Karpas-422 (cell line): ENCODE data around the gene KCNAB1. TPM values are rescaled to one million over a fixed set of nuclear protein-coding genes. Genes with fewer than 3 reads are reported as not detected.

Source experiments
- DNase-seq: peaks from one replicate; pipeline ENCODE4 v3.0.0-alpha.2; 2015
- H2AFZ ChIP-seq: fragments of 200-600 bp; sonication (generic); 2 replicates; pipeline ENCODE4 v1.6.1; 2014; ENCODE audit warnings: antibody characterized with exemption, low read length, mixed read lengths
- H3K27ac ChIP-seq: fragments of 200-600 bp; sonication (generic); 2 replicates; pipeline ENCODE4 v1.5.1; 2014; ENCODE audit warnings: mild to moderate bottlenecking, low read length, moderate library complexity
- H3K27me3 ChIP-seq: fragments of 200-600 bp; sonication (generic); 2 replicates; pipeline ENCODE4 v1.6.1; 2014; ENCODE audit warnings: low read length, mixed read lengths
- H3K36me3 ChIP-seq: fragments of 200-600 bp; sonication (generic); 2 replicates; pipeline ENCODE4 v1.6.1; 2014; ENCODE audit warnings: low read length, mixed read lengths; ENCODE audit not compliant: insufficient read depth
- H3K4me1 ChIP-seq: fragments of 200-600 bp; sonication (generic); 2 replicates; pipeline ENCODE4 v1.6.1; 2014; ENCODE audit warnings: mild to moderate bottlenecking, low read length, mixed read lengths
- H3K4me2 ChIP-seq: fragments of 200-600 bp; sonication (generic); 2 replicates; pipeline ENCODE4 v1.6.1; 2014; ENCODE audit warnings: low read length, low read depth, mild to moderate bottlenecking; ENCODE audit not compliant: poor library complexity, severe bottlenecking
- H3K4me3 ChIP-seq: fragments of 200-600 bp; sonication (generic); 2 replicates; pipeline ENCODE4 v1.5.1; 2014; ENCODE audit warnings: mild to moderate bottlenecking, antibody characterized with exemption, low read length, mixed read lengths
- H3K79me2 ChIP-seq: fragments of 200-600 bp; sonication (generic); 2 replicates; pipeline ENCODE4 v1.6.1; 2014; ENCODE audit warnings: mild to moderate bottlenecking, low read length, mixed read lengths
- H3K9ac ChIP-seq: fragments of 200-600 bp; sonication (generic); 2 replicates; pipeline ENCODE4 v1.6.0; 2014; ENCODE audit warnings: low read length
- H3K9me2 ChIP-seq: fragments of 200-600 bp; sonication (generic), shearing (Covaris generic); replicated peaks from 2 replicates; pipeline ENCODE4 v1.6.0; 2014; ENCODE audit warnings: mild to moderate bottlenecking, low read length, moderate library complexity; ENCODE audit not compliant: insufficient read depth
- H3K9me3 ChIP-seq: fragments of 300-700, 200-600 bp; sonication (generic); 2 replicates; pipeline ENCODE4 v1.6.1; 2014; ENCODE audit warnings: low read length, mixed read lengths
- H4K20me1 ChIP-seq: fragments of 200-600 bp; sonication (generic); 2 replicates; pipeline ENCODE4 v1.6.1; 2014; ENCODE audit warnings: mild to moderate bottlenecking, antibody characterized with exemption, low read length, low read depth; ENCODE audit not compliant: insufficient read depth
- total RNA-seq: library from RNA; depleted of rRNA; stranded (reverse); fragments of >200 nt; shearing (Covaris generic); gene quantifications from 2 replicates; pipeline ENCODE4 v1.2.3, GENCODE V29; 2014; ENCODE audit warnings: low replicate concordance

KCNAB1 gene
- total RNA-seq, 1 experiment from 2014 or later = not detected

GRCh38 chr3:156381253-156381652 lies 260.9 kb downstream of the KCNAB1 start:
- H2AFZ ChIP-seq = no peak overlapping the region
- no peaks in the 10 kb centered on the region for H4K20me1 ChIP-seq
- no peaks in the 10 kb centered on the region for H3K27me3 ChIP-seq
- no peak overlapping the region for H3K27ac ChIP-seq
- DNase-seq = no peak
- no peaks in the 10 kb centered on the region for H3K9me3 ChIP-seq
- H3K9ac ChIP-seq = no peak overlapping the region
- no peaks in the 10 kb centered on the region for H3K36me3 ChIP-seq
- H3K79me2 ChIP-seq = no peaks in the 10 kb centered on the region
- H3K4me2 ChIP-seq = no peak overlapping the region
- H3K4me1 ChIP-seq = no peaks in the 10 kb centered on the region
- no peak overlapping the region for H3K4me3 ChIP-seq
- H3K9me2 ChIP-seq = no peaks in the 10 kb centered on the region

- H3K4me2 ChIP-seq = no peak overlapping the region
- H3K9me2 ChIP-seq = no peaks in the 10 kb centered on the region
- no peaks in the 10 kb centered on the region for H3K79me2 ChIP-seq
- H3K4me1 ChIP-seq = no peaks in the 10 kb centered on the region
- H2AFZ ChIP-seq = no peak overlapping the region
- no peaks in the 10 kb centered on the region for H3K36me3 ChIP-seq
- no peak overlapping the region for H3K9ac ChIP-seq
- no peaks in the 10 kb centered on the region for H3K27me3 ChIP-seq
- DNase-seq = peak; percentile 78
- no peak overlapping the region for H3K4me3 ChIP-seq
- H3K9me3 ChIP-seq = no peaks in the 10 kb centered on the region
- H4K20me1 ChIP-seq = no peaks in the 10 kb centered on the region
- no peak overlapping the region for H3K27ac ChIP-seq
Measured at GRCh38 chr3:156382458-156383346, 262.3 kb downstream of the KCNAB1 start.

GRCh38 chr3:156383441-156384025 lies 263.2 kb downstream of the KCNAB1 start:
- H3K9ac ChIP-seq = no peak overlapping the region
- no peaks in the 10 kb centered on the region for H3K9me2 ChIP-seq
- H3K4me1 ChIP-seq = no peaks in the 10 kb centered on the region
- H4K20me1 ChIP-seq = no peaks in the 10 kb centered on the region
- H3K27ac ChIP-seq = no peak overlapping the region
- H3K9me3 ChIP-seq = no peaks in the 10 kb centered on the region
- no peaks in the 10 kb centered on the region for H3K27me3 ChIP-seq
- H3K4me3 ChIP-seq = no peak overlapping the region
- no peaks in the 10 kb centered on the region for H3K36me3 ChIP-seq
- H2AFZ ChIP-seq = no peak overlapping the region
- H3K79me2 ChIP-seq = no peaks in the 10 kb centered on the region
- DNase-seq = no peak
- H3K4me2 ChIP-seq = no peak overlapping the region

GRCh38 chr3:156388497-156389448 lies 268.4 kb downstream of the KCNAB1 start:
- Histone ChIP-seq H3K9me2 (no peaks in the 10 kb centered on the region), H3K4me2 (no peak overlapping the region)
- DNase-seq = no peak

GRCh38 chr3:156389449-156389950 lies 269.1 kb downstream of the KCNAB1 start:
- Histone ChIP-seq H3K27me3 (no peaks in the 10 kb centered on the region), H3K9ac (no peak overlapping the region), H3K4me1 (no peaks in the 10 kb centered on the region), H4K20me1 (no peaks in the 10 kb centered on the region), H3K27ac (no peak overlapping the region), H3K4me2 (no peak overlapping the region), H3K36me3 (no peaks in the 10 kb centered on the region), H3K9me3 (no peaks in the 10 kb centered on the region), H3K4me3 (no peak overlapping the region), H2AFZ (no peak overlapping the region), H3K9me2 (no peaks in the 10 kb centered on the region), H3K79me2 (no peaks in the 10 kb centered on the region)
- no peak for DNase-seq

More at GRCh38 chr3:156388497-156389448, 268.4 kb downstream of the KCNAB1 start:
- H3K4me3 ChIP-seq = no peak overlapping the region
- no peak overlapping the region for H3K9ac ChIP-seq
- H2AFZ ChIP-seq = no peak overlapping the region
- no peaks in the 10 kb centered on the region for H3K9me3 ChIP-seq
- H3K4me1 ChIP-seq = no peaks in the 10 kb centered on the region
- H3K79me2 ChIP-seq = no peaks in the 10 kb centered on the region
- H3K27ac ChIP-seq = no peak overlapping the region
- H3K36me3 ChIP-seq = no peaks in the 10 kb centered on the region
- H4K20me1 ChIP-seq = no peaks in the 10 kb centered on the region
- H3K27me3 ChIP-seq = no peaks in the 10 kb centered on the region

- Histone ChIP-seq H3K4me2 (no peak overlapping the region), H3K36me3 (no peaks in the 10 kb centered on the region), H3K9ac (no peak overlapping the region), H3K27ac (no peak overlapping the region), H3K79me2 (no peaks in the 10 kb centered on the region), H2AFZ (no peak overlapping the region), H3K4me3 (no peak overlapping the region), H3K9me2 (no peaks in the 10 kb centered on the region), H4K20me1 (no peaks in the 10 kb centered on the region), H3K9me3 (no peaks in the 10 kb centered on the region), H3K27me3 (no peaks in the 10 kb centered on the region), H3K4me1 (no peaks in the 10 kb centered on the region)
- DNase-seq = no peak
Measured at GRCh38 chr3:156390846-156391245, 270.5 kb downstream of the KCNAB1 start.

GRCh38 chr3:156395961-156396710 lies 275.8 kb downstream of the KCNAB1 start:
- no peaks in the 10 kb centered on the region for H3K79me2 ChIP-seq
- H3K9ac ChIP-seq = no peak overlapping the region
- no peak overlapping the region for H3K27ac ChIP-seq
- no peaks in the 10 kb centered on the region for H3K9me3 ChIP-seq
- H3K36me3 ChIP-seq = no peaks in the 10 kb centered on the region
- H3K27me3 ChIP-seq = no peaks in the 10 kb centered on the region
- no peaks in the 10 kb centered on the region for H3K9me2 ChIP-seq
- H4K20me1 ChIP-seq = no peaks in the 10 kb centered on the region
- H3K4me2 ChIP-seq = no peak overlapping the region
- H3K4me1 ChIP-seq = no peaks in the 10 kb centered on the region
- DNase-seq = no peak
- H2AFZ ChIP-seq = no peak overlapping the region
- no peak overlapping the region for H3K4me3 ChIP-seq
